Activated naive CD4-positive, alpha-beta T cell treated with anti-CD3 and anti-CD28 coated beads for 36 hours (primary cell): Measurements from ENCODE around the gene CACNA1S. TPM values are rescaled to one million over a fixed set of nuclear protein-coding genes. Genes with fewer than 3 reads are reported as not detected.
A peak's percentile ranks its signal among the peaks of the same experiment; 100 is the strongest.

Source experiments
- CTCF ChIA-PET: fragments of 350-600 bp; sonication (Branson Sonifier 250); formaldehyde crosslinking; loops from one replicate; lab custom pipeline; 2021; ENCODE audit warnings: antibody characterized with exemption; lab: Charles Lee
- DNase-seq: peaks from one replicate; pipeline ENCODE4 v3.0.0-alpha.2; 2020
- H3K27ac Mint-ChIP-seq: one replicate; pipeline ENCODE4 v1.8.0; 2021; ENCODE audit warnings: mild to moderate bottlenecking, mixed read lengths
- H3K27me3 Mint-ChIP-seq: one replicate; pipeline ENCODE4 v1.8.0; 2021; ENCODE audit warnings: low read depth, mixed read lengths
- H3K36me3 Mint-ChIP-seq: one replicate; pipeline ENCODE4 v1.8.0; 2021; ENCODE audit warnings: low read depth, mixed read lengths
- H3K4me1 Mint-ChIP-seq: one replicate; pipeline ENCODE4 v1.8.0; 2021; ENCODE audit warnings: low read depth, mixed read lengths
- H3K4me3 Mint-ChIP-seq: one replicate; pipeline ENCODE4 v1.8.0; 2021; ENCODE audit warnings: mild to moderate bottlenecking, moderate library complexity, mixed read lengths
- H3K9me3 Mint-ChIP-seq: one replicate; pipeline ENCODE4 v1.8.0; 2021; ENCODE audit warnings: mixed read lengths
- intact Hi-C: fragments of 100-400 bp; cut with micrococcal nuclease; formaldehyde crosslinking; loops from one replicate; pipeline ENCODE4 v1.15.1; 2023
- total RNA-seq, 2 experiments: library from RNA; stranded (reverse); gene quantifications; one replicate each; pipeline ENCODE4 v1.2.3, GENCODE V29; 2021

Gene CACNA1S
- total RNA-seq, 2 experiments from 2014 or later = not detected

DNA sequence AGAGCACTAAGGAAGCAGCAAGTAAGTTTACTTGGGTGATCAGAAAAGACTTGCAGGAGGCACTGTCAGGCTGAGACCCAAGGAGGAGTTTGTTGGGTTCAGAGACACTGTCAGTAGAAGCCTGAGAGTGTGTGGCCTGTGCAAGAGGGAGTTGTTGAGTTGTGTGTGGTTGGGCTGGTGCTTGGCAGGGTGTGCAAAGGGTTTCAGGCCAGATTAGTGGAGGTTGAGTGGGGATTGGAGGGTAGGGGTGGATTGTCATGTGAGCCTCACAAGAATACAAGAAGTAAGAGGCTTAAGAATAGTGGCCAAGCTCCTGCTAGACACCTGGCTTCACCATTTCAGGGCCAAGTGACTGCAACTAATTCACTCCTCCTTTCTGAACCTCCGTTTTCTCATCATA, 79.8 kb downstream of the CACNA1S start:
- peaks cover 5% of the 10 kb centered on the region for H3K4me1 Mint-ChIP-seq
- intact Hi-C loops = no loop called here
- DNase-seq = no peak
- no peak overlapping the region for H3K4me3 Mint-ChIP-seq
- H3K9me3 Mint-ChIP-seq = no peaks in the 10 kb centered on the region
- CTCF ChIA-PET = no interaction called here
- H3K27ac Mint-ChIP-seq = no peak overlapping the region
- no peaks in the 10 kb centered on the region for H3K36me3 Mint-ChIP-seq
- no peaks in the 10 kb centered on the region for H3K27me3 Mint-ChIP-seq

GRCh38 chr1:201028461-201028889, 83.8 kb downstream of the CACNA1S start:
- H3K4me3 Mint-ChIP-seq = no peak overlapping the region
- no peaks in the 10 kb centered on the region for H3K36me3 Mint-ChIP-seq
- intact Hi-C loops = no loop called here
- CTCF ChIA-PET = interaction anchor here (0.5 to 4.3 kb wide), 7 partner anchors 8 to 85 kb away, joined by 3 to 26 read pairs (median 4); no protein-coding TSS in a partner anchor
- no peak for DNase-seq
- no peaks in the 10 kb centered on the region for H3K9me3 Mint-ChIP-seq
- no peaks in the 10 kb centered on the region for H3K27me3 Mint-ChIP-seq
- H3K27ac Mint-ChIP-seq = no peak overlapping the region
- H3K4me1 Mint-ChIP-seq = peaks cover 40% of the 10 kb centered on the region

DNA sequence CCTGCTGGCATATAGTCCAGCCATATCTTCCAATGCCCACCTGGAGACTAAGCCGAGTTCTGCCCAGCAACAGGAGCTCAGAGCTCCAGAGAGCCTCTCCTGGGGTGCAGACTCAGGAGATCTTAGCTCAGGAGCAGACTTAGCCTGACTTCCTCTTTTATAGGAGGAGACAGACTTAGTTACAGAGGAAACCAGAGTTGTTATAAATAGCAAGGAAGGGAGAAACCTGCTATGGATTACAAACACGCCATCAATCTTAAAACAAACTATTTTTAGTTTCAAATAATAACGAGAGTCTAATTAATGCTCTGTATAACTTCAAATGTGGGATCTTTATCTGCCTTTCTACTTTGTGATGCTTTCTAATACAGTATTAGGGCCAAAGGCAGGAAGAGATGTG, 85.4 kb downstream of the CACNA1S start:
- DNase-seq = no peak
- Mint-ChIP-seq H3K9me3 (no peaks in the 10 kb centered on the region), H3K4me3 (no peak overlapping the region), H3K27ac (no peak overlapping the region), H3K4me1 (peaks cover 42% of the 10 kb centered on the region), H3K27me3 (no peaks in the 10 kb centered on the region), H3K36me3 (peaks cover 7% of the 10 kb centered on the region)
- CTCF ChIA-PET = interaction anchor here (0.6 to 4.3 kb wide), 14 partner anchors 9 to 478 kb away, joined by 3 to 29 read pairs (median 8); no protein-coding TSS in a partner anchor
- intact Hi-C loops = no loop called here

- CTCF ChIA-PET = interaction anchor here (0.6 to 4.3 kb wide), 16 partner anchors 10 to 403 kb away, joined by 3 to 29 read pairs (median 8); no protein-coding TSS in a partner anchor
- H3K9me3 Mint-ChIP-seq = no peaks in the 10 kb centered on the region
- peaks cover 7% of the 10 kb centered on the region for H3K36me3 Mint-ChIP-seq
- no peak for DNase-seq
- peaks cover 47% of the 10 kb centered on the region for H3K4me1 Mint-ChIP-seq
- H3K27ac Mint-ChIP-seq = no peak overlapping the region
- intact Hi-C loops = no loop called here
- H3K27me3 Mint-ChIP-seq = no peaks in the 10 kb centered on the region
- no peak overlapping the region for H3K4me3 Mint-ChIP-seq
These were observed 86.0 kb downstream of the CACNA1S start for GRCh38 chr1:201026234-201026633.

DNA sequence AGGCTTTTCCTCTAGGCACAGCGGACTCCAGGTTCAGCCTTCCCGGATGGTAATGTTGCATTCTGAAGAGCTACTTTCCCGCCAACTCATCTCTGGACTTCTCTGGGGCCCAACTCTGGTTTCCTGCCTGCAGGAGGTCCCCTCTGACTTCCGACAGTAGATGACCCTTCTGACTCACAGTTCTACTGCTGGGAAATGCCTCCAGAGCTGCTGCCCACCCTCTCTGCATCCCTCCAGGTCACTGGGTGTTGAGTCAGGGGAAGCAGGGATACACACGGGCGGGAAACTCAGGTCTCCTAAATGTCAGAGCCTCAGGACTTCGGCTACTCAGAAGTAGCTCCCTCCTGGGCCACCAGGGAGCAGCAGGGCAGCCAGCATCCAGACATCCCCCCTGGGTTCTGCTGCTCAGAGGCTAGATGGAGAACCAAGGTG, 86.6 kb downstream of the CACNA1S start:
- peaks cover 52% of the 10 kb centered on the region for H3K4me1 Mint-ChIP-seq
- H3K9me3 Mint-ChIP-seq = no peaks in the 10 kb centered on the region
- no peaks in the 10 kb centered on the region for H3K27me3 Mint-ChIP-seq
- peaks cover 7% of the 10 kb centered on the region for H3K36me3 Mint-ChIP-seq
- no peak overlapping the region for H3K27ac Mint-ChIP-seq
- CTCF ChIA-PET = interaction anchor here (0.7 to 4.3 kb wide), 17 partner anchors 10 to 403 kb away, joined by 3 to 29 read pairs (median 7); no protein-coding TSS in a partner anchor
- intact Hi-C loops = loop anchor here (2.0 kb wide), 1 partner anchor 31 kb away; no protein-coding TSS in a partner anchor
- DNase-seq = peak; percentile 54
- H3K4me3 Mint-ChIP-seq = no peak overlapping the region

GRCh38 chr1:201024625-201024998, 87.6 kb downstream of the CACNA1S start:
- CTCF ChIA-PET = interaction anchor here (0.6 to 5.1 kb wide), 11 partner anchors 9 to 488 kb away, joined by 3 to 54 read pairs (median 8); no protein-coding TSS in a partner anchor
- no peak overlapping the region for H3K4me3 Mint-ChIP-seq
- no peaks in the 10 kb centered on the region for H3K9me3 Mint-ChIP-seq
- peaks cover 7% of the 10 kb centered on the region for H3K36me3 Mint-ChIP-seq
- H3K4me1 Mint-ChIP-seq = peaks cover 62% of the 10 kb centered on the region
- H3K27ac Mint-ChIP-seq = no peak overlapping the region
- no peaks in the 10 kb centered on the region for H3K27me3 Mint-ChIP-seq
- DNase-seq = no peak
- intact Hi-C loops = loop anchor here (1.0 to 5.0 kb wide), 4 partner anchors 32 to 872 kb away; partner anchors contain the start of gene CAMSAP2

GRCh38 chr1:201023920-201024624, 88.2 kb downstream of the CACNA1S start:
- intact Hi-C loops = loop anchor here (1.0 to 5.0 kb wide), 7 partner anchors 33 to 872 kb away; partner anchors contain the start of gene CAMSAP2
- Mint-ChIP-seq H3K27me3 (no peaks in the 10 kb centered on the region), H3K4me3 (peak overlapping the region; percentile 41), H3K4me1 (peaks cover 67% of the 10 kb centered on the region), H3K27ac (no peak overlapping the region), H3K9me3 (no peaks in the 10 kb centered on the region), H3K36me3 (peaks cover 10% of the 10 kb centered on the region)
- DNase-seq = no peak
- CTCF ChIA-PET = interaction anchor here (0.6 to 5.1 kb wide), 6 partner anchors 9 to 489 kb away, joined by 3 to 54 read pairs (median 4); no protein-coding TSS in a partner anchor

- H3K4me3 Mint-ChIP-seq = peak within 1 kb of the TSS; percentile 90
- H3K27ac Mint-ChIP-seq = peak within 1 kb of the TSS; percentile 100
- CTCF ChIA-PET = interaction anchor here (1.0 to 5.1 kb wide), 7 partner anchors 9 to 489 kb away, joined by 3 to 54 read pairs (median 5); no protein-coding TSS in a partner anchor
- peaks cover 72% of the 10 kb centered on the region for H3K4me1 Mint-ChIP-seq
- no peaks in the 10 kb centered on the region for H3K9me3 Mint-ChIP-seq
- DNase-seq = peak; percentile 91
- intact Hi-C loops = loop anchor here (1.0 to 5.0 kb wide), 5 partner anchors 134 to 871 kb away; partner anchors contain the start of gene CAMSAP2
- no peaks in the 10 kb centered on the region for H3K27me3 Mint-ChIP-seq
- H3K36me3 Mint-ChIP-seq = peaks cover 10% of the 10 kb centered on the region
These were observed 88.7 kb downstream of the CACNA1S start, which contains the start of gene KIF21B for GRCh38 chr1:201023517-201023902. Gene KIF21B, minus strand, starts transcription at chr1:201023714. Its CDS starts 331 bp downstream, at chr1:201023383.

GRCh38 chr1:201022820-201023516, 89.3 kb downstream of the CACNA1S start:
- CTCF ChIA-PET = interaction anchor here (0.7 to 5.1 kb wide), 8 partner anchors 8 to 401 kb away, joined by 3 to 54 read pairs (median 4); no protein-coding TSS in a partner anchor
- peaks cover 14% of the 10 kb centered on the region for H3K36me3 Mint-ChIP-seq

DNA sequence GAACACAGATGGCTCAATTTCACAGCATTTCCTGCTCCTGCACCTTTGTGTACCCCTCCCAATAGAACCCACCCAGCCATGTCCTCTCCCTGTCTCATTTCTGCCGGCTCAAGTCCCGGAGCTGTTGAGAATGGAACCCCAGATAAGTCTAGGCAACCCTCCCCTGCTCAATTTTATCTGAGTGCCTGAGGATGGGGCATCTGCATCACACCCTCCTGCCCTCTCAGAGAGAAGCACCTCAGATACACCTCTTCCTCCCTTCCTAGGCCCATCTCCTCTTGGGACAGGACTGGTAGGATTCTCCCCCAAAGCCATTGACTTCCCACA, 89.8 kb downstream of the CACNA1S start:
- peak; percentile 26 for DNase-seq
- H3K4me1 Mint-ChIP-seq = peaks cover 78% of the 10 kb centered on the region
- H3K9me3 Mint-ChIP-seq = no peaks in the 10 kb centered on the region
- intact Hi-C loops = loop anchor here (1.0 to 5.0 kb wide), 3 partner anchors 20 to 870 kb away; partner anchors contain the start of gene CAMSAP2
- H3K27me3 Mint-ChIP-seq = no peaks in the 10 kb centered on the region
- CTCF ChIA-PET = interaction anchor here (0.7 to 5.1 kb wide), 7 partner anchors 11 to 176 kb away, joined by 3 to 54 read pairs (median 13); no protein-coding TSS in a partner anchor
- peaks cover 14% of the 10 kb centered on the region for H3K36me3 Mint-ChIP-seq
- H3K27ac Mint-ChIP-seq = peak overlapping the region; percentile 100
- peak overlapping the region; percentile 90 for H3K4me3 Mint-ChIP-seq

More at GRCh38 chr1:201022820-201023516, 89.3 kb downstream of the CACNA1S start:
- Mint-ChIP-seq H3K27ac (peak overlapping the region; percentile 100), H3K27me3 (no peaks in the 10 kb centered on the region), H3K4me3 (peak overlapping the region; percentile 90), H3K9me3 (no peaks in the 10 kb centered on the region), H3K4me1 (peaks cover 76% of the 10 kb centered on the region)
- intact Hi-C loops = loop anchor here (1.0 to 5.0 kb wide), 6 partner anchors 21 to 871 kb away; partner anchors contain the start of gene CAMSAP2
- peak; percentile 74 for DNase-seq

GRCh38 chr1:201021630-201022492, 90.4 kb downstream of the CACNA1S start:
- H3K27me3 Mint-ChIP-seq = no peaks in the 10 kb centered on the region
- peak overlapping the region; percentile 100 for H3K27ac Mint-ChIP-seq
- H3K4me3 Mint-ChIP-seq = peak overlapping the region; percentile 90
- CTCF ChIA-PET = interaction anchor here (0.6 to 5.1 kb wide), 13 partner anchors 10 to 366 kb away, joined by 3 to 54 read pairs (median 7); no protein-coding TSS in a partner anchor
- peaks cover 14% of the 10 kb centered on the region for H3K36me3 Mint-ChIP-seq
- peak; percentile 30 for DNase-seq
- H3K9me3 Mint-ChIP-seq = no peaks in the 10 kb centered on the region
- intact Hi-C loops = loop anchor here (1.0 to 5.0 kb wide), 4 partner anchors 20 to 870 kb away; partner anchors contain the start of gene CAMSAP2
- H3K4me1 Mint-ChIP-seq = peaks cover 78% of the 10 kb centered on the region
